ENCODE data around the gene PIP5K1C. TPM values are rescaled to one million over a fixed set of nuclear protein-coding genes. Genes with fewer than 3 reads are reported as not detected.

The PIP5K1C gene
- polyA plus RNA-seq, 2 of the 4 experiments (the other 2 are of a cell fraction): 2.6 to 9.3 TPM

- Histone ChIP-seq H3K9me3 (no peaks in the 10 kb centered on the region), H3K4me3 (no peak overlapping the region), H3K4me2 (no peak overlapping the region), H3K4me1 (peaks cover 5% of the 10 kb centered on the region), H3K27ac (no peak overlapping the region)
- POLR2A ChIA-PET: no interaction called here
- FAIRE-seq: no peak
- CTCF ChIA-PET: interaction anchor here (1.5 kb wide), 1 partner anchor 10 kb away, joined by 4 read pairs; no protein-coding TSS in a partner anchor
- ATAC-seq: no peak
- DNase-seq (ENCODE audit: low read depth in 1 of 2, low spot score in 1 of 2): no peak
- 87% methylated on average over 6 of the region's 33 CpGs for WGBS (ENCODE audit: missing lambda C conversion rate)
- TF ChIP-seq NFE2L2 (conservative IDR thresholded peaks at IDR 0.05; ENCODE audit: low read length) (no peak), ZNF302 (CRISPR knock-in tag; IDR thresholded peaks at IDR 0.05) (no peak), RAD21 (conservative IDR thresholded peaks at IDR 0.05 in 1 of 2, IDR thresholded peaks at IDR 0.05 in 1 of 2) (no peak), BCL3 (IDR thresholded peaks at IDR 0.05) (no peak)
These were observed 87.9 kb downstream of the PIP5K1C start for GRCh38 chr19:3612330-3612729.

GRCh38 chr19:3611841-3612240 lies 88.4 kb downstream of the PIP5K1C start:
- ATAC-seq: no peak
- Histone ChIP-seq H3K4me2 (no peak overlapping the region), H3K9me3 (no peaks in the 10 kb centered on the region), H3K4me3 (no peak overlapping the region), H3K4me1 (peaks cover 8% of the 10 kb centered on the region), H3K27ac (no peak overlapping the region)
- no peak for TF ChIP-seq BCL3 (IDR thresholded peaks at IDR 0.05)
- TF ChIP-seq PHF8 (IDR thresholded peaks at IDR 0.05; ENCODE audit: borderline replicate concordance, low read depth): no peak
- no peak for TF ChIP-seq SREBF2 (IDR thresholded peaks at IDR 0.05)
- no peak for TF ChIP-seq GATA3 (IDR thresholded peaks at IDR 0.05; ENCODE audit: borderline replicate concordance)
- no peak for TF ChIP-seq RNF2 (IDR thresholded peaks at IDR 0.05; ENCODE audit: borderline replicate concordance, low read depth)
- no peak for TF ChIP-seq POLR2A (IDR thresholded peaks at IDR 0.05; ENCODE audit: low read length)
- no peak for TF ChIP-seq ZFP36 (IDR thresholded peaks at IDR 0.05; ENCODE audit: borderline replicate concordance, partially characterized antibody)
- TF ChIP-seq NR3C1 (IDR thresholded peaks at IDR 0.05): no peak
- no peak for TF ChIP-seq USF2 (IDR thresholded peaks at IDR 0.05)
- TF ChIP-seq HMGXB4 (CRISPR knock-in tag; IDR thresholded peaks at IDR 0.05; ENCODE audit: borderline replicate concordance): no peak
- TF ChIP-seq KDM5A (IDR thresholded peaks at IDR 0.05): no peak
- no peak for TF ChIP-seq CBX2 (IDR thresholded peaks at IDR 0.05; ENCODE audit: borderline replicate concordance, low read depth)
- TF ChIP-seq RCOR1 (IDR thresholded peaks at IDR 0.05; ENCODE audit: low read depth, low read length): no peak
- TF ChIP-seq POLR2AphosphoS2 (conservative IDR thresholded peaks at IDR 0.05; ENCODE audit: low read length): no peak
- no peak for TF ChIP-seq MAX (IDR thresholded peaks at IDR 0.05)
- no peak for TF ChIP-seq CBX8 (IDR thresholded peaks at IDR 0.05)
- TF ChIP-seq E2F6 (IDR thresholded peaks at IDR 0.05; ENCODE audit: borderline replicate concordance, low read depth): no peak
- no peak for TF ChIP-seq ZSCAN20 (CRISPR knock-in tag; IDR thresholded peaks at IDR 0.05)
- whole genome bisulfite sequencing (ENCODE audit: missing lambda C conversion rate): 91% methylated on average over 32 of the region's 36 CpGs
- ChIA-PET CTCF (interaction anchor here (1.5 kb wide), 1 partner anchor 11 kb away, joined by 4 read pairs; no protein-coding TSS in a partner anchor), POLR2A (no interaction called here)
- no peak for FAIRE-seq
- DNase-seq (ENCODE audit: low read depth in 1 of 2, low spot score in 1 of 2): no peak

All from A549 (cell line).